Subcutaneous adipose tissue (tissue), 4 donors: ENCODE results near the gene EDARADD. TPM values are rescaled to one million over a fixed set of nuclear protein-coding genes. Genes with fewer than 3 reads are reported as not detected.

Experiments used
- total RNA-seq, 4 donors: library from RNA; depleted of rRNA; stranded (reverse); fragments of >200 nt; gene quantifications; one replicate each; pipeline ENCODE4 v1.1.0, GENCODE V29; 2016
- TF ChIP-seq, protein P1 (sequence below): fragments of 450-650 bp; IDR thresholded peaks from one replicate; pipeline ENCODE4 v1.5.1; 2016; ENCODE audit warnings: low read depth, mild to moderate bottlenecking, control low read depth, antibody characterized with exemption, moderate library complexity

The EDARADD gene
- total RNA-seq, 4 donors from 2014 or later, result 0.66 to 3.1 TPM; not detected in 2

- TF ChIP-seq, protein P1, sequence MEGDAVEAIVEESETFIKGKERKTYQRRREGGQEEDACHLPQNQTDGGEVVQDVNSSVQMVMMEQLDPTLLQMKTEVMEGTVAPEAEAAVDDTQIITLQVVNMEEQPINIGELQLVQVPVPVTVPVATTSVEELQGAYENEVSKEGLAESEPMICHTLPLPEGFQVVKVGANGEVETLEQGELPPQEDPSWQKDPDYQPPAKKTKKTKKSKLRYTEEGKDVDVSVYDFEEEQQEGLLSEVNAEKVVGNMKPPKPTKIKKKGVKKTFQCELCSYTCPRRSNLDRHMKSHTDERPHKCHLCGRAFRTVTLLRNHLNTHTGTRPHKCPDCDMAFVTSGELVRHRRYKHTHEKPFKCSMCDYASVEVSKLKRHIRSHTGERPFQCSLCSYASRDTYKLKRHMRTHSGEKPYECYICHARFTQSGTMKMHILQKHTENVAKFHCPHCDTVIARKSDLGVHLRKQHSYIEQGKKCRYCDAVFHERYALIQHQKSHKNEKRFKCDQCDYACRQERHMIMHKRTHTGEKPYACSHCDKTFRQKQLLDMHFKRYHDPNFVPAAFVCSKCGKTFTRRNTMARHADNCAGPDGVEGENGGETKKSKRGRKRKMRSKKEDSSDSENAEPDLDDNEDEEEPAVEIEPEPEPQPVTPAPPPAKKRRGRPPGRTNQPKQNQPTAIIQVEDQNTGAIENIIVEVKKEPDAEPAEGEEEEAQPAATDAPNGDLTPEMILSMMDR, result no peak
Observed at GRCh38 chr1:236395230-236395946, 1.3 kb downstream of the EDARADD start.

GRCh38 chr1:236395947-236396664 is 2.0 kb downstream of the EDARADD start:
- TF ChIP-seq, protein P1, result no peak

DNA sequence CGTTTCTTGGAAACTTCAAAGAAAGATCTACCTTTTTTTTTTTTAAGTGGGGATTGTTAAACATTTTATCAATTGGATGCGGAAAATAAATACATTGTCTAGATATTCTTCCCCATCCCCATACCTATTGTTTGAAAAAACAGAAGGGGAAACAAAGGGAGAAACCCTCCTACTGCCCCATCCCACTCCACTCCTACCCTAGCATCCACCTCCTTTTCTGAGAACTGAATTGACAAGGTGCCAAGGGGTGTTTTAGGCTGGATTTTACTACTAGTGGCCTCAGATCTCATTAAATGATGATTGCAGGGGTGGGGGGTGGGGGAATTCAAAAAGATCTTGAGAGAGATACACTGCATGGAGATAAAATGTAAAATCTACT is 2.6 kb downstream of the EDARADD start:
- TF ChIP-seq, protein P1, result no peak

DNA sequence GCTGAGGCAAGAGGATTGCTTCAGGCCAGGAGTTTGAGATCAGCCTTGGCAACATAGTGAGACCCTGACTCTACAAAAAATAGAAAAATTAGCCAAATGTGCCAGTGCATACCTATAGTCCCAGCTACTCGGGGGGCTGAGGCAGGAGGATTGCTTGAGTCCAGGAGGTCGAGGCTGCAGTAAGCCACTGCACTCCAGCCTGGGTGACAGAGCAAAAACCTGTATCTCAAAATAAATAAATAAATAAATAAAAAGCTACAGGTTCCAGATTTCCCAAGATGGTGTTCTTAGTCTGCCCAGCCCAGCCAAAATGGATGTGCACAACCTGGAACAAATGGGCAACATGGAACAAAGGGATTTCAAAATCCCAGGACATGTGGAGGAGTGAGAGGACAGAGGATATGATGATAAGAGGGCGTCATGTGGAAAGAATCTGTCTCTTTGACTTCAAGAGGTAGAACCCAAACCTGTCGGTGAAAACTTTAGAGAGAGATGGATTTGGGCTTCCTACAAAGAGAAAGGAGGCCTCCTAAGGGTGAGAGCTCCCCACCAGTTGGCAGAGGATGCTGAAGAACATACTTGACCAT is 3.2 kb downstream of the EDARADD start:
- TF ChIP-seq, protein P1, result no peak

GRCh38 chr1:236398538-236398937 is 4.5 kb downstream of the EDARADD start:
- TF ChIP-seq, protein P1, result no peak

DNA sequence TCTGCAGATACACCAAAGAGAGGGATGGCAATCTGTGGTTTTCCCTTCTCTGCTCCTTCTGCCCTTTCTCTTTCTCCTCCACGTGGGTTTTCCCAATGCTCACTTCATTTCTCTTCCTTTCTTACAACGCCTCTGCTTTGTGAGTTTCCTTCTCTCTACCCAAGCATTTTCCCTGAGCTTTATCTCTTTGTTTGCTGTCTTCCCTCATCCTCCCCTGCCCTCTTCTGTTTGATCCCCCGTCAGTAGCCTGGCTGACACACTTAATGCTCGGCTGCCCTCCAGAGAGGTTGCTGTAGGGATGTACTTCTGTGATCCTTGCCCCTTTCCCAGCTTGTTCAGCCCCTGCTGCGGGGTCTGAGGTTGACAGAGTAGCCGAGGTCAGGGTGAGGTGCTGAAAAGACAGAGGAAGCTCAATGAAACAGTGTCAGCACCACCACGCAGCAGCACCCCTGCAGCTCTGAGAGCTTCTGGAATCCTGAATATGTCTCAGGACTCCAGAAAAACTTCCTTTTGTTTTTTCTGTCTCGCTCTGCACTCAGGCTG is 6.0 kb downstream of the EDARADD start:
- TF ChIP-seq, protein P1, result no peak

GRCh38 chr1:236401698-236402097 is 7.6 kb downstream of the EDARADD start:
- TF ChIP-seq, protein P1, result no peak
